OCI-LY1 (cell line): ENCODE measurements around the gene NSFL1C.

Experiments used
- H2AFZ ChIP-seq: fragments of 200-600 bp; sonication (generic), shearing (Covaris generic); 2 replicates; pipeline ENCODE4 v1.6.0; 2014; ENCODE audit warnings: antibody characterized with exemption, mild to moderate bottlenecking, low read length
- H3F3A ChIP-seq: fragments of 200-600 bp; sonication (generic), shearing (Covaris generic); 2 replicates; pipeline ENCODE4 v1.6.0; 2014; ENCODE audit warnings: mild to moderate bottlenecking, antibody characterized with exemption, low read length, moderate library complexity; ENCODE audit not compliant: insufficient read depth
- H3K27ac ChIP-seq: fragments of 200-600 bp; sonication (generic); 2 replicates; pipeline ENCODE4 v1.5.1; 2014; ENCODE audit warnings: low read length, mixed run types, mild to moderate bottlenecking, low read depth; ENCODE audit not compliant: poor library complexity, severe bottlenecking
- H3K27me3 ChIP-seq: fragments of 200-600 bp; sonication (generic); 2 replicates; pipeline ENCODE4 v1.6.0; 2014; ENCODE audit warnings: antibody characterized with exemption, mild to moderate bottlenecking, low read length, moderate library complexity; ENCODE audit not compliant: insufficient read depth
- H3K36me3 ChIP-seq: fragments of 200-600 bp; sonication (generic); 2 replicates; pipeline ENCODE4 v1.6.1; 2014; ENCODE audit warnings: mild to moderate bottlenecking, antibody characterized with exemption, low read length, moderate library complexity, mixed read lengths; ENCODE audit not compliant: insufficient read depth
- H3K4me1 ChIP-seq: fragments of 200-600 bp; sonication (generic); 2 replicates; pipeline ENCODE4 v1.5.1; 2014; ENCODE audit warnings: mild to moderate bottlenecking, low read length, moderate library complexity; ENCODE audit not compliant: insufficient read depth, severe bottlenecking
- H3K4me2 ChIP-seq: fragments of 200-600 bp; sonication (generic), shearing (Covaris generic); 2 replicates; pipeline ENCODE4 v1.6.1; 2014; ENCODE audit warnings: low read length
- H3K4me3 ChIP-seq: fragments of 200-600 bp; sonication (generic); 2 replicates; pipeline ENCODE4 v1.5.1; 2014; ENCODE audit warnings: low read length, low read depth, mild to moderate bottlenecking, mixed read lengths; ENCODE audit not compliant: poor library complexity, severe bottlenecking
- H3K79me2 ChIP-seq: fragments of 200-600 bp; shearing (Covaris generic); 2 replicates; pipeline ENCODE4 v1.6.1; 2016; ENCODE audit warnings: mixed run types, low read length, mixed read lengths; ENCODE audit not compliant: insufficient read depth
- H3K9ac ChIP-seq: fragments of 200-600 bp; sonication (generic), shearing (Covaris generic); 2 replicates; pipeline ENCODE4 v1.6.1; 2014; ENCODE audit warnings: mild to moderate bottlenecking, low read length, mixed read lengths
- H3K9me2 ChIP-seq: fragments of 200-600 bp; sonication (generic), shearing (Covaris generic); 2 replicates; pipeline ENCODE4 v1.6.1; 2014; ENCODE audit warnings: low read depth, mild to moderate bottlenecking, low read length, mixed read lengths
- H3K9me3 ChIP-seq: fragments of 200-600 bp; shearing (Covaris generic); 2 replicates; pipeline ENCODE4 v1.6.1; 2014; ENCODE audit warnings: low read length, mixed read lengths
- H4K20me1 ChIP-seq: fragments of 200-600 bp; sonication (generic), shearing (Covaris generic); 2 replicates; pipeline ENCODE4 v1.6.0; 2016; ENCODE audit warnings: mild to moderate bottlenecking, low read length; ENCODE audit not compliant: insufficient read depth
- EZH2 ChIP-seq: fragments of 200-600 bp; sonication (generic), shearing (Covaris generic); IDR thresholded peaks from 2 replicates; pipeline ENCODE4 v1.8.0; 2017; ENCODE audit warnings: borderline replicate concordance, mixed run types, mild to moderate bottlenecking, antibody characterized with exemption, low read length, moderate library complexity, mixed read lengths
- TF ChIP-seq, protein P1 (sequence below): fragments of 200-600 bp; sonication (generic), shearing (Covaris generic); IDR thresholded peaks from 2 replicates; pipeline ENCODE4 v1.5.1; 2017; ENCODE audit warnings: mild to moderate bottlenecking, antibody characterized with exemption, low read length, moderate library complexity, mixed read lengths

NSFL1C gene

DNA sequence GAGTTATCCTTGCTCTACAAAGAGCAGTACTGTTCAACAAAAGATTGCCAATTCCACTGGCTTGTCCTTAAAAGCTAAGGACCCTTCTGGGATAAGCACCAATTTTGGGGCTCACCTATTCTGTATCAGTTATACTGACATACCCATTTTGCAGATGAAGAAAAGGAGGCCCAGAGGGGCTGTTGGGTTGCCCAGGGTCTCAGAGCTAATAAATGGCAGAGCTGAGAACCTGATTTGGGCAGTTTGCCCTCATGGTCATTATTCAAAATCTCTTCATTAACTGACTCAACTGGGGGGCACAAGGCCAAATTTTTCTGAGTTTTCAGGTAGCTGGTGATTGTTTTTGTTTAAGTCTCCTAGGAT lies 31.3 kb downstream of the NSFL1C start:
- Histone ChIP-seq H3K79me2 (no peaks in the 10 kb centered on the region), H3K4me1 (peaks cover 16% of the 10 kb centered on the region), H2AFZ (no peak overlapping the region), H3K36me3 (peaks cover 4% of the 10 kb centered on the region), H3K4me3 (peak overlapping the region; percentile 7), H4K20me1 (no peaks in the 10 kb centered on the region), H3K27ac (peak overlapping the region; percentile 82), H3F3A (no peaks in the 10 kb centered on the region), H3K9me2 (no peaks in the 10 kb centered on the region), H3K27me3 (no peaks in the 10 kb centered on the region), H3K9me3 (peaks cover 3% of the 10 kb centered on the region; the same call in 1 of the 2 replicates), H3K4me2 (no peak overlapping the region; the same call in 1 of the 2 replicates), H3K9ac (no peak overlapping the region)
- TF ChIP-seq, protein P1, sequence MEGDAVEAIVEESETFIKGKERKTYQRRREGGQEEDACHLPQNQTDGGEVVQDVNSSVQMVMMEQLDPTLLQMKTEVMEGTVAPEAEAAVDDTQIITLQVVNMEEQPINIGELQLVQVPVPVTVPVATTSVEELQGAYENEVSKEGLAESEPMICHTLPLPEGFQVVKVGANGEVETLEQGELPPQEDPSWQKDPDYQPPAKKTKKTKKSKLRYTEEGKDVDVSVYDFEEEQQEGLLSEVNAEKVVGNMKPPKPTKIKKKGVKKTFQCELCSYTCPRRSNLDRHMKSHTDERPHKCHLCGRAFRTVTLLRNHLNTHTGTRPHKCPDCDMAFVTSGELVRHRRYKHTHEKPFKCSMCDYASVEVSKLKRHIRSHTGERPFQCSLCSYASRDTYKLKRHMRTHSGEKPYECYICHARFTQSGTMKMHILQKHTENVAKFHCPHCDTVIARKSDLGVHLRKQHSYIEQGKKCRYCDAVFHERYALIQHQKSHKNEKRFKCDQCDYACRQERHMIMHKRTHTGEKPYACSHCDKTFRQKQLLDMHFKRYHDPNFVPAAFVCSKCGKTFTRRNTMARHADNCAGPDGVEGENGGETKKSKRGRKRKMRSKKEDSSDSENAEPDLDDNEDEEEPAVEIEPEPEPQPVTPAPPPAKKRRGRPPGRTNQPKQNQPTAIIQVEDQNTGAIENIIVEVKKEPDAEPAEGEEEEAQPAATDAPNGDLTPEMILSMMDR, result no peak
- no peak for TF ChIP-seq EZH2

DNA sequence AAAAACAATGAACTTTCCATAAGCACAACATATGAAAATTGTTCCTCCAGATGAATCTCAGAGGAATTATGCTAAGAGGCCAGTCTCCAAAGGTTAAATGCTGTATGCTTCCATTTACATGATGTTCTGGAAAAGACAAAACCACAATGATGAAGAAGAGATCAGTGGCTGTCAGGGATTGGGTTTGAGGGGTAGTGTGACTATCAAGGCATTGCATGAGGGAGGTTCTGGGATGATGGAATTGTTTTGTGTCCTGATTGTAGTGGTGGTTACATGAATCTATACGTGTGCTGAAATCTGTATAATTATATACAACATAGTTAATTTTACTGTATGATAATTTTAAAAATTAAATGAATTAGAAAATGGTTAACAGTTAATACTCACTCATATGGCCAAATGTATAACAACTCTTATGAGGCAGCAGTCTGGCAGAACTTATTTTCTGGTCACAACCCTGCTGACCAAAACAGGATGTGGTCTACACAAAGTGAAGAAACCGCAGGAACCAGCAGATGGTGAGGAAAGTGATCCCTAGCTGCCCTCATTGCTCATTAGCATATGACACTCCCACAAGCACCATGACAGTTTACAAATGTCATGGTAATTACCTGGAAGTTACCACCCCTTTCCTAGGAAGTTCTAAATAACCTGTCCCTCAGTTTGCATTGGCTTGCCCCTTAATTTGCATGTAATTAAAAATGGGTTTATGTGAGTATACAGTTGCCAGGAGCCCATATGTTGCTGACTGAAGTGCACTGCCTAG lies 31.9 kb downstream of the NSFL1C start:
- H3K4me2 ChIP-seq, result peak overlapping the region; percentile 14; the same call in 1 of the 2 replicates
- H2AFZ ChIP-seq, result no peak overlapping the region
- H3K4me1 ChIP-seq, result peaks cover 16% of the 10 kb centered on the region
- H3K9me3 ChIP-seq, result peaks cover 3% of the 10 kb centered on the region; the same call in 1 of the 2 replicates
- H3K4me3 ChIP-seq, result peak overlapping the region; percentile 7
- peaks cover 4% of the 10 kb centered on the region for H3K36me3 ChIP-seq
- no peak overlapping the region for H3K9ac ChIP-seq
- H3K27me3 ChIP-seq, result no peaks in the 10 kb centered on the region
- H3K79me2 ChIP-seq, result no peaks in the 10 kb centered on the region
- TF ChIP-seq, protein P1, result no peak
- TF ChIP-seq EZH2, result no peak
- H3F3A ChIP-seq, result no peaks in the 10 kb centered on the region
- no peaks in the 10 kb centered on the region for H3K9me2 ChIP-seq
- H3K27ac ChIP-seq, result peak overlapping the region; percentile 82
- H4K20me1 ChIP-seq, result no peaks in the 10 kb centered on the region

DNA sequence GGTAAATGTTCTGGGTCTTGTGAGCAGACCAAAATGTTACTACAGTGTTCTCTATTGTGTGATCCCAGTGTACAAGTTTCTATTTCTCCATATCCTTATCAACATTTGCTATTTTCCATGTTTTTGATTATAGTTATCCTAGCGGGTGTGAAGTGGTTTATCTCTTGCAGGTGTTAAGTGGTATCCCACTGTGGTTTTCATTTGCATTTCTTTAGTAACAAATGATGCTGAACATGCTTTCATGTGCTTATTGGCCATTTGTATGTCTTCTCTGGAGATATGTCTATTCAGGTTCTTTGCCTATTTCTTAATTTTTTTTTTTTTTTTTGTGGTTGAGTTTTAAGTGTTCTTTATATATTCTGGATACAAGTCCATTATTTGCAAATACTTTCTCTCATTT lies 35.5 kb downstream of the NSFL1C start:
- peaks cover 3% of the 10 kb centered on the region; the same call in 1 of the 2 replicates for H3K9me3 ChIP-seq
- no peak for TF ChIP-seq EZH2
- TF ChIP-seq, protein P1, result no peak
- H2AFZ ChIP-seq, result no peak overlapping the region
- H3K4me1 ChIP-seq, result peaks cover 16% of the 10 kb centered on the region
- no peak overlapping the region for H3K9ac ChIP-seq
- no peaks in the 10 kb centered on the region for H3K9me2 ChIP-seq
- H3K27ac ChIP-seq, result no peak overlapping the region
- H3K79me2 ChIP-seq, result no peaks in the 10 kb centered on the region
- no peaks in the 10 kb centered on the region for H3F3A ChIP-seq
- H4K20me1 ChIP-seq, result no peaks in the 10 kb centered on the region
- no peak overlapping the region for H3K4me2 ChIP-seq
- H3K4me3 ChIP-seq, result no peak overlapping the region
- H3K36me3 ChIP-seq, result peaks cover 4% of the 10 kb centered on the region
- no peaks in the 10 kb centered on the region for H3K27me3 ChIP-seq
